ENCODE measurements around the gene DRP2.
"Not testable (repeated sequence)": the region's sequence is repeated elsewhere in the genome, so short reads cannot be mapped to it uniquely, and the experiment has no call there.

Gene DRP2, protein sequence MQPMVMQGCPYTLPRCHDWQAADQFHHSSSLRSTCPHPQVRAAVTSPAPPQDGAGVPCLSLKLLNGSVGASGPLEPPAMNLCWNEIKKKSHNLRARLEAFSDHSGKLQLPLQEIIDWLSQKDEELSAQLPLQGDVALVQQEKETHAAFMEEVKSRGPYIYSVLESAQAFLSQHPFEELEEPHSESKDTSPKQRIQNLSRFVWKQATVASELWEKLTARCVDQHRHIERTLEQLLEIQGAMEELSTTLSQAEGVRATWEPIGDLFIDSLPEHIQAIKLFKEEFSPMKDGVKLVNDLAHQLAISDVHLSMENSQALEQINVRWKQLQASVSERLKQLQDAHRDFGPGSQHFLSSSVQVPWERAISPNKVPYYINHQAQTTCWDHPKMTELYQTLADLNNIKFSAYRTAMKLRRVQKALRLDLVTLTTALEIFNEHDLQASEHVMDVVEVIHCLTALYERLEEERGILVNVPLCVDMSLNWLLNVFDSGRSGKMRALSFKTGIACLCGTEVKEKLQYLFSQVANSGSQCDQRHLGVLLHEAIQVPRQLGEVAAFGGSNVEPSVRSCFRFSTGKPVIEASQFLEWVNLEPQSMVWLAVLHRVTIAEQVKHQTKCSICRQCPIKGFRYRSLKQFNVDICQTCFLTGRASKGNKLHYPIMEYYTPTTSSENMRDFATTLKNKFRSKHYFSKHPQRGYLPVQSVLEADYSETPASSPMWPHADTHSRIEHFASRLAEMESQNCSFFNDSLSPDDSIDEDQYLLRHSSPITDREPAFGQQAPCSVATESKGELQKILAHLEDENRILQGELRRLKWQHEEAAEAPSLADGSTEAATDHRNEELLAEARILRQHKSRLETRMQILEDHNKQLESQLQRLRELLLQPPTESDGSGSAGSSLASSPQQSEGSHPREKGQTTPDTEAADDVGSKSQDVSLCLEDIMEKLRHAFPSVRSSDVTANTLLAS

DNA sequence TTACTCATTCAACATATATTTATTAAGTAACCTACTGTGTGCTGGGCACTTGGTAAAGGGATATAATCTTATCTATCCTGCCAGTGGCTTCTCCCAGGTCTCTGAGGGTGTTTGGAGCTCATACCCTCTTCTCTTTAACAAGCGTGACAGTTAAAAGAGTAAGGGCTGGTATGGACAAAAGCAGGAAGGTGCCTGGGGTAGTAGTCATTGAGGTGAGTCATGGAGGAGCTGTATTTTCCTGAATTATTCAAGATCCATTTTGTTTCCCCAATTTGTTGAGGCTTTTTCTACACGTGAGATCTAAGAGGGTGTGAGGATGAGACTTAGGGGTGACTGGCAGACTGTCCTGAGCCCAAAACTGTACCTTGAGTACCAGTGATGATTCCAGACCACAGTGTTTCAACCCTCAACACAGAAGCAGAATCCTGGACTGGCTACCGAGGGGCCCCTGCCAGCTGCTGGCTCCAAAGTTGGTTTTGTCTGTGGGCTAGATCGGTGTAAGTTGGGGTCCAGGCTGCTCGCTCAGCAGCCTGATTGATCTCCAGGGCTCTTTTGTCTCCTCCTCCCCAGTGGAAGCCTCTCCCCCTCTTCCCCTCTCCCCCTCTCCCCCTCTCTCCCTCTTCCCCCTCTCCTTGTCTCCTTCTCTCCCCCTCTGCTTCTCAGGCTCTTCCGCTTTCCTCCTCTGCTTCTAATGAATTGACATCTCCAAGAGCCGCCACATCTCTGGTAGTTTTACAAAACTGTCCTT, at the start of gene DRP2:
DRP2 (plus strand) TSS at position 671 of the 748 bp plus-strand sequence. CDS start 11,862 bp downstream, outside the sequence.
- DNase-seq (ENCODE audit: low spot score): no peak

DNA sequence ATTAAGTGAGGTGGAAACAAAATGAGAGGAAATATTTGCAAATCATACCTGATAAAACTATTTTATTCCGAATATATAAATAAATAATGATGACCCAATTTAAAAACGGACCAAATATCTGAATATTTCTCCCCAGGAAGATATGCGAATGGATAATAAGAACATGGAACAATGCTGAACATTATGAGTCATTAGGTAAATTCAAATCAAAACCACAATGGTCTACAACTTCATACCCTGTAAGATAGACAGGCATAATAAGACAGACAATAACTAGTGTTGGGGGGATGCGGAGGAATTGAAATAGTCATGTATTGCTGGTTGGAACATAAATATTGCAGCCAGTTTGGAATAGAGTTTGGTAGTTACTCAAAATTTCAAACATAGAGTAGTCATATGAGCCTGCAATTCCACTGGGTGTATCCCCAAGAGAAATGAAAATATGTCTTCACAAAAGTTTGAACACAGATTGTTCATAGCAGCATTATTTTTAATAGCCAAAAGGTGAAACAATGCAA, 47.6 kb upstream of the DRP2 start:
- no peak for DNase-seq (ENCODE audit: low spot score)

DNA sequence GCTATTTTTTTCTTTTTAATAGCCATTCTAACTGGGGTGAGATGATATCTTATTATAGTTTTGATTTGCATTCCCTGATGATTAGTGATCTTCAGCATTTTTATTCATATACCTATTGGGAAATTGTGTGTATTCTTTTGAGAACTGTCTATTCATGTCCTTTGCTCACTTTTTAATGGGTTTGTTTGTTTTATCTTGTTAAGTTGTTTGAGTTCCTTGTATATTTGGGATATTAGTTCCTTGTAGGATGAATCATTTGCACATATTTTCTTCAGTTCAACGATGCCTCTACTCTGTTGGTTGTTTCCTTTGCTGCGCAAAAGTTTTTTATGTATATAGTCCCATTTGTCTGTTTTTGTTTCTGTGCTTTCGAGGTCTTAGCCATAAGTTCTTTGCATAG, 43.1 kb upstream of the DRP2 start:
- DNase-seq (ENCODE audit: low spot score): no peak

DNA sequence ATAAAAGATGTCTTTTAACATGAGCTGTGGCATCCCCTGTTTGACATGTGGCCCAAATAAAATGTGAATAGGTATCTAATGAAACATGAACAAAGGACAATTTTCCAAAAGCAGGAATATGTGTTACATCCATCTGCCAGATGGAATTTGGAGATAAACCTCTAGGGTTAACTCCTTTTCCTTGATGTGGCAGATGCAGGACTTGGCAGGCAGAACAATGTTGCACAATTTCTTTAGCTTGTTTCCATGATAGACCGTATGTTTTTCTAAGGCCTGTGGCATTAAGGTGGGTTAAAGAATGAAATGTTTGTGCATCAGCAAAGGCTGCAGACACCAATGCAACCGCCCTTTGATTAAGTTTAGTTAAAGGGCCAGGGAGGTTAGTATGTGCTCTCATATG, 34.7 kb upstream of the DRP2 start:
- not testable (repeated sequence) for DNase-seq (ENCODE audit: low spot score)

DNA sequence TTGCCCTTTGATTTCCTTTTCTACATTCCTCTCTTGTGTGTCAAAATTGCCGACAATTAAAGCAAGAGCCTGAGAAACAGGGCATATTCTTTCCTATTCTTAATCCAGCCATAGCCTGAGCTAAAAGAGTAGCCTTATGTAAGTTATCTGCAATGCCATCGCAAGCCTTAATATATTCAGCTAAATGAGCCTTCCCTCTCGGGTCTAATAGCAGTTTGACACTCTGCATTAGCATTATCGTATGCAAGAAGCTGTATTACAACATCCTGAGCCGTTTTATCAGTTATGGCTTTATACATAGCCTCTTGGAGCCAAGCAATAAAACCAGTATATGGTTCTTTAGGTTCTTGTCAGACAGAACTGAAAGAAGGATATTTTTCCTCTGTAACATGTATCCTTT, 31.6 kb upstream of the DRP2 start:
- DNase-seq (ENCODE audit: low spot score): not testable (repeated sequence)

DNA sequence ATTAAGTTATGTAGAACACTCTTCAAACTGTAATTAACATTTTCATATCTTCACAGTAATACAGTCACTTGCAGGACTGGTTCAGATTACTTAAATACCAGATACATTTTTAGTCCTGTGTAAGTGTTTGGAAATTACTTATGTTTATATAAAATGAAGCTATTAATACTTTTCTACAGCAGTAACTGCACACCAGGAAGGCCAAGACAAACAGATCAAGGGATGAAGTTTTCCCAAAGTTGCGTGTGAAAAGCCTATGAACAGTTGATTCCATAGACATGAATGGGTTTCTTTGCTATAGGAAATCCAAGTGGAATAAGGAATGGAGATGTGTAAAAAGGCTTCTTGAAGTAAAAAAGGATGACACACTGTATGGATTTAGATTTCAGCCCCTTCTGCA, 28.9 kb upstream of the DRP2 start:
- no peak for DNase-seq (ENCODE audit: low spot score)

DNA sequence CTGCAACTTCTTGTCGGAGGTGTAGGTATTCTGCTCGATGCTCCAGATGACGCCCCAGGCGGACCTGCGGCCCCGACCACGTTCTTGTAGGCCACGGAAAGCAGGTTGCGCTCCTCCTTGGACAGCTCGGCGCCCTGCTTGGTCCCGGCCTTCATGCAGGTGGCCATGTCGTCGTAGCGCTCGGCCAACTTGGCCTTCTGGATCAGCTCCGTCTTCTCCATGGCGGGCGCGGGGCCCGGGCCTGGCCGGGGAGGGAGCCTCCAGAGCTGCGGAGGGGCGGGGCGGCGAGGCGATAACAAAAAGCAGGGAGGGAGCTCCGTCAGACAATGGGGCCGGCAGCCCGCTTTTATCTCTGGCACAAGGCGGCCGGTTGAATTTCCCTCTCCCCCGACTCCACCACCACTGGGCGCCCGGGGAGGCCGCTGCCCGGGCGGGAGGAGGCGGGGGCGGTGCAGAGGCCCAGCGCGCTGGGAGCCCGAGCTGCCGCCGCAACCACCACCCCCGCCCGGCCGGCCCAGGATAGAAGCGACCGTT, 28.3 kb upstream of the DRP2 start:
- no peak for DNase-seq (ENCODE audit: low spot score)

DNA sequence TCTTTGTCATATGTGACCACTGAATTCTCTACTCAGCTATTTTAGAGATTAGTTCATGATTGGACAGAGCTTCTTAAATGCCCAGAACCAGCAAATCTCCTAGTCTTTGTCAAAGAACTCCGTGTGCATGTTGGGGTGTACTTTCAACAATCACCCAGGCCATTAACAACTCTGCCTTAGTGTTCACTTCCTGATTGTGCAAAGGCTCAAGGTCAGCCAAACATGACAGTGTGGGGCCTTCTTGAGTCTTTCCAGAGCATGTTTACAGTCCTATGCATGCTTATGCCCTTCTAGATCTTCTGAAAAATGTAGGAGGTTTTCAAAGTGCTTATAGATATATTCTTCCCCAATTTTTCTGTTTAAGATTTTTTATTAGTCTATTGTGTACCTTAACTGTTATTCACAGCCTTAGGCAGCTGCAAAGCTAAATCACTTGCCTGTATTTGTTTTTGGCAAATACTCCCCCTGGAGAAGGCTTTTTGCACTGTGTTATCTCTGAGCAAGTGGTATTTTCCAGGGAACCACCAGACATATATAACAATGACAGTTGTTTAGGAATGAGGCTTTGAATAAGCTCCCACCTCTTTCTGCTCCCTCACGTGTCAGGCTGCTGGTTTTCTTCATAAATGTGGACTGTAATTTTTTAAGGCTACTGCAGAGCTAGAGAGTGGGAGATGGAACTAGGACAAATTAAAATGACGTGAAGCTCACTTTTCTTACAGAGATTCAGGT, 24.0 kb upstream of the DRP2 start:
- no peak for DNase-seq (ENCODE audit: low spot score)

DNA sequence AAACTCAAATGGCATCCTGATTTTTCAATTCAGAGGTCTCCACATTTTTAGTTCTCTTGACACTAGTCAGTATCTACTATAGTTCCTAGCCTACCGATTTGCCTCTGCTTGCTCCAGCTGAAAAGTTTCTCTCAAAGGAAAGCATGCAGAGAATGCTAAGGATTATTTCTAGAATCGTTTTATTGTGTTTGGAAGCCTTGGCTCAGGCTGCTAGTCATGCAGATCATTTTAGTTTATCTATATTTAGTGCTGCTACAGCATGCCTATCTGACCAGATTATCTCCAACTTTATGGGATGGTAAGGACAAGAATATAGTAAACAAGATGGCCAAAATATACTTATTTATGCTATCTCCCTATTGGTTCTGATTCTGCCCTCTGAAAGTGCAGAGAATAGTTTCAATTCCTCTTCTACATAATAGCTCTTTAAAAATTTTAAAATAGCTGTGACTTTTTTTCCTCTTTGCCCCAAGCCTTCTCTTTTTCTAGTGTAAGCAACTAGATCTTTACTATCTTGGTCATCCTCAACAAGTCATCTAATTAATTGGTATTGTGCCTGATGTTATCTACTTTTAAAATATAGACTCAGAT, 15.7 kb upstream of the DRP2 start:
- DNase-seq (ENCODE audit: low spot score): no peak

DNA sequence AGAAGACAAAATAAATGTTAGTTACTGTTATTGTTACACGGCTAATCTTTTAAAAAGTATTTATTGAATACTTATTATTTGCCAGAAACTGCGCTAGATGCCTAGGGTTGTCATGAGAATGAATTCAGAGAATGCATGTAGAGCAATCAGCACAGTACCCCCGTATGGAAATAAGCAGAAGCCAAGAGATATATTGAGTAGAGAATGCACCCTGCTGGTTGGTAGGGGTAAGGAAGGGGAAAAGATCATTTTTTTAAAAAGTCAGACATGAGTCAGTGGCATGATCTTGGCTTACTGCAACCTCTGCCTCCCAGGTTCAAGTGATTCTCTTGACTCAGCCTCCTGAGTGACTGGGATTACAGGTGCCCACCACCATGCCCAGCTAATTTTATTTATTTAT, 13.1 kb upstream of the DRP2 start:
- peak; percentile 48 for DNase-seq (ENCODE audit: low spot score)

DNA sequence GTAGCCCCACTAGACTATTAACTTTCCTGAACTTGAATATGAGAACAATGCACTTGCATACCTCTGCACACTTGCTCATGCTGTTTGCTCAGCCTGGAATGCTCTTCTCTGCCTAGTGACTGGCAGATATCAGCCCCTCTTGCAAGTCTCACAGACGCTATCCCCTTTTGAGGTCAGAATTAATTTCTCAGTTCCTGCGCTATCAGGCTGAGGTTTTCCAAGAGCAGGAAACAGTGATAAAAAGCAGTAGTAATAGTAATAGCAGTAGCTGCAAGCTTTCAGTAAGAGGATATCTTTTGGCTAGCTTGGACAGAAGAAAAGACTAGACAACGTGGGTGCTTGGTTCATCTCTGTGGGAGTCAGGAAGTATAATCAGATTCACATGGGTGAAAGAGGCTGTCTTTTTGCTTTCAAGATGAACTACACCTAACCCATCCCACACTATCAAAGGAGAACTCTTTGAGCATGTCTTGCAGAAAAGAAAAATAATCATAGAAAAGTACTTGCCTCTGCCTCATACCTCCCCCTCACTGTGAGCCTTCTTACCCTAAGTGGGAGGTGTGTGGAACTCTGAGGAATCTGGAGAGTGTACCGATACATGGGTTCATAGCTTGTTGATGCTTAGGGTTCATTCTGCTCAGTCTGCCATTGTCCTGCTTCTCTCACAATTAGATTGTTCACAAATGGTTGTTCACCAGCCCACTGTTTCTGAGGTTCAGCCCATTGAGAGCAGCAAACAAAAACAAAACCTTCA, 11.3 kb upstream of the DRP2 start:
- DNase-seq (ENCODE audit: low spot score): peak; percentile 63

DNA sequence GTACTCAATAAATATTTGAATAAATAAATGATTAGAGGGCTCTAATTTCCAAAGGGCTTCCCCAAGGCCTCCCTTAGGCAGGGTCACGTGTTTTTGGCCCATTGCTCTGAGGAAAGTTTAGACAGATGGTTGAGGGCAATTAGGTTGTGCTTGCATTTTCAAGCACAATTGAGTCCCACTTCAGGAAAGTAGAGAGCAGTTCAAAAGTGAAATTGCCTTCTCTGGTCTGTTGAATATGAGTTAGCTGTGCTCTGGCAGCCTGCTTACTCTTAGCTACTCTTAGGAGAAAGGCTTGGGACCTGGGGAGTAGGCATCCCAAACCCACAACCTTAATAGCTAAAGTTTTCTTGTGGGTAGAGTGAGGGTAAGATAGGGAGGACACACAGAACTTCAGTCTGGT, 9.0 kb upstream of the DRP2 start:
- DNase-seq (ENCODE audit: low spot score): no peak

DNA sequence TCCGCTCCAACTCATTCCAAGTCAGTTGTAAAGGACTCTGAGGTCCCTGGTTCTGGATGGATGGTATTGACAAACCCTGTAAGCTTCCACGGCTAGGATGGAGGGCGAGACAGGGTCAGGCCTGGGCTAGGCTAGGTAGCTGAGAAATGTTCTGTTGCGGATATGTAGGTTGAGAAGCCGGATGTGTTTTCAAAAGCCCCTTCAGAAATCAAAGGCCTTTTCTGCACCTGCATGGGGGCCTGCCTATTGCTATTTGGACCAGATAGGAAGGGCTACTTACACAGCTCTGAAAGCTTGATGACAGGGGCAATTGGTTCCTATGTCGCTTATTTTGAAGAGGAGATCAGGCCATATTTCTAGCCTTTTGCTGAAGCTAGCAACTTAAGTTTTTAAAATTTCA, 1.9 kb upstream of the DRP2 start:
- DNase-seq (ENCODE audit: low spot score): no peak

DNA sequence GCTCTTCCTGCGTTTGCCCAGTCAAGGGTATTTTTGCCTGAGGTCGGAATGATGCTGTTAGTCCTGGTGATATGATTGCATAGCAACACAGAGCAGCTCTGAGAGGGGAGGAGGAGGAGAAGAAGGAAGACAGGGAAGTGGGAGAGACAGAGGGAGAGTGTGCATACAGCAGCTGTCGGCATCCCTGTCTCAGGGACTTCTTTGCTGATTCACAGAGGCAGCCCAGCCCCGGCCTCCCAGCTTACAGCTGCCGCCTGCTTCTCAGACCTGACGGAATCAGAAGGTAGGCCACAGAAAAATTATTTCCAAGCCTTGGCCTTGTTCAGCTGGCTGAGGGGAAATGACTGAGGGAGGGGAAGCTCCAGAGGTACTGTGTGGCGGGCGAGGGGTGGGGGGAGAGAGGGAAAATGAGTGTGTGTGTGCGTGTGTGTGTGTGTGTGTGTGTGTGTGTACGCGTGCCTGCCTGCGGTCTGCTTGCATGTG, 319 bp downstream of the DRP2 start:
- no peak for DNase-seq (ENCODE audit: low spot score)

DNA sequence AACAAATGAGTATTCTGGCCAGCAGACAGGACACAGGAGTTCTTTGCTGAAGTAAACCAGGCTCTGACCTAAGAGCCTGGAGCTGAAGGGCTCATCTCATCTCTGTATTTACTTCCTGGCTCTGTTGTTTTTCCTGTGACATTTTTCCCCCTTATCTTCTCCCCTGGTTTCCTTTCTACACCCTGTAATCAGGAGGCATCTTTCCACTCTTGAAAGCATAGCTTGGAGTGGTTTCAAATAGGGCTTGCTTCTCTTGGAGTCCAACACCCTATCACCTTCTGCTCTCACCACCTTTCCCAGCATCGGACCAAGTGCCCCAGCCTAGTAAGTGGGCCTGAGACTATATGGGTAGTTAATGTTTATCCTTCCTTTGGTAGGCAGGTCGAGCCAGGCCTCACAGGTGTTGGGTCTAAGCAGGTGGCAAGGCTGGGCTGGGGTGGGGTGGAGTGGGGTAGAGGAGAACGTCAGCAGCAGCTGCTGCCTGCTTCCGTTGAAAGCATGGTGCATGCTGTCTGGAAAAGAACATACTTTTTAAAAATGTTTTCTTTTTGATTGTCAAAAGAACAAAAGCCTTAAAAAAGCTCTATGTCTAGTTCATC, 1.2 kb downstream of the DRP2 start:
- DNase-seq (ENCODE audit: low spot score): no peak

DNA sequence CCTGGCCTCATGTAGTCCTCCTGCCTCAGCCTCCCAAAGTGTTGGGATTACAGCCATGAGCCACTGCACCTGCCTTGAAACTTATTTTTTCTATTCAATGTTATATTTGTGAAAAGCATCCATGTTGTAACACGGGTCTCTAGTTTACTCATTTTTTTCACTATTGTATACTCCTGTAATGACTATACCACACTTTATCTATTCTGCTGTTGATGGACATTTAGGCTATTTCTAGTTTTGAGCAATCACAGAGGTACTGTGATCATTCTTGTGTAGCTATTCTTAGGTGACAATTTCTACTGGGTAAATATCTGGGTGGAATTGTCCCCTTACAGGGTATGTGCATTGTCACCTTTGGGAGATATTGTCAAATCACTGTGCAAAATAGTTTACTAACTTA, 3.6 kb downstream of the DRP2 start:
- peak; percentile 32 for DNase-seq (ENCODE audit: low spot score)

DNA sequence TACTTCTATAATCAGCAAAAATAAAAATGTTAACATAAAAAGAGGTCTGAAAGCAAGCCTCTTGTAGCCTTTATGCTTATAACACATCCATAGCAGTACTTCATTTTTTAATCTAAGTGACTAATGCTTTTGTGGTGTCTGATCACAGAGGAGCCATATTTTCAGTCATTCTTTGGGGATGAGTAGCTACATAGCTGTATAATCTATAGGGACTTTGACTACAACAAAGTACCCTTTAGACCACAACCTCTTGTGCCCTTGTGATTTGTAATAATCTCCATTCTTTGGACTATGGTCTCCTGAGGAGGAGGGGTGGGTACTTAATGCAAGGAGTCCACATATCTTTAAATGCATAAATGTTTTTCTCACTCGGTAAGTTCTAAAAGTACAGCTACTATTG, 9.6 kb downstream of the DRP2 start:
- no peak for DNase-seq (ENCODE audit: low spot score)

DNA sequence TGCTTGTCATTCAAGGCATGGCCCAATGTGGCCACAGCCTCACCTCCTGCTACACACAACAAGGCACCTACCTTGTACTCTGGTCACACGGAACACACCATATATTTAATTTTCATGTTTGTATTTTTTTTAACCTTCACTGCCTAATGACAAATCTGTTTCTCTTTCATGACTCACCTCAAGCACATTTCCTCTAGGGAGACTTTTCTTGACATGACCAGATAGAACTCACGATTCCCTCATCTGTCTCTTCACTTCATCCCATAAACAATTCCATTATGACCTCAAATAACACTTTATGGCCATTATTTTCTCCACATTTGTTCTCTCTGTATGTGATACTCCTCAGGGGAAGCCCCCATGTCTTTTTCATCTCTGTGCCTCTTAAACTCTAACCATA, 11.1 kb downstream of the DRP2 start:
- DNase-seq (ENCODE audit: low spot score): no peak

DNA sequence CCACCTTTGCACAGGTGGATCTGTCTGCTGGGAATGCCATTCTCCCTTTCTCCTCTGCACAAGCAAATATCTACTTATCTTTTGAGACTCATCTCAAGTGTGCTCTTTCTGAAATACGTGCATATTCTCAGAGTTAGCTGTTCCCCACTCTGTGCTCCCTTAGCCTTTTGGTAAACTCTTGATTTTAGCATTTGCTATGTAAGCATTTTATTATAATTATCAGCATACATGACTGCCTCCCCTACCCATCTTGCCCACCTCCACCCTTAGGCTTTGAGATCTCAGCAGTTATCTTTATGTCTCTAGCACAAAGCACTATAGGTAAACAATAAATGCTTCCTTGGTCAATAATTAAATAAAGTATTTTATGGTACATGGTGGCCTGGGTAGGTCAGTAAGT, 11.5 kb downstream of the DRP2 start:
- no peak for DNase-seq (ENCODE audit: low spot score)
